SK-N-MC (cell line): ENCODE data around the gene RALY.

Source experiments
- EZH2 ChIP-seq: fragments of 200-600 bp; sonication (generic); IDR thresholded peaks from one replicate; pipeline ENCODE4 v1.6.1; 2017; ENCODE audit warnings: antibody characterized with exemption
- POLR2AphosphoS5 ChIP-seq: IDR thresholded peaks from 2 replicates; pipeline ENCODE4 v1.6.1; 2012; ENCODE audit warnings: mild to moderate bottlenecking, low read depth, low read length, borderline replicate concordance

DNA sequence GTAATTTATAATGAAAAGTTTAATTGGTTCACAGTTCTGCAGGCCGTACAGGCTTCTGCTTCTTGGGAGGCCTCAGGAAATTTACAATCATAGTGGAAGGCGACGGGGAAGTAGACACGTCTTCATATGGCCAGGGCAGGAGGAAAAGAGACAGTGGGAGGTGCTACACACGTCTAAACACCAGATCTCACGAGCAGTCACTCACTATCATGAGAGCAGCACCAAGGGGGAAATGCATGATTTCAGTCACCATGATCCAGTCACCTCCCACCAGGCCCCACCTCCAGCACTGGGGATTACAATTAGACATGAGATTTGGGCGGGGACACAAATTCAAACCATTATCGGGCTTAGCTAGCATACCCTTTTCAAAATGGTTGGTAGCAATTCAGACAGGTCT, 77.1 kb downstream of the RALY start:
- TF ChIP-seq EZH2 (no peak), POLR2AphosphoS5 (no peak)
